ENCODE measurements around the gene SLCO1C1.
"Not testable (repeated sequence)": the region's sequence is repeated elsewhere in the genome, so short reads cannot be mapped to it uniquely, and the experiment has no call there.

- TF ChIP-seq FOXA1 (IDR thresholded peaks at IDR 0.05); SUZ12 (IDR thresholded peaks at IDR 0.05); HDGF (IDR thresholded peaks at IDR 0.05; ENCODE audit: borderline replicate concordance): not testable (repeated sequence)
Observed at GRCh38 chr12:20783796-20784357, 88.7 kb downstream of the SLCO1C1 start.

Measured in HEK293T (cell line).